ENCODE data around the gene PCGF1.

DNA sequence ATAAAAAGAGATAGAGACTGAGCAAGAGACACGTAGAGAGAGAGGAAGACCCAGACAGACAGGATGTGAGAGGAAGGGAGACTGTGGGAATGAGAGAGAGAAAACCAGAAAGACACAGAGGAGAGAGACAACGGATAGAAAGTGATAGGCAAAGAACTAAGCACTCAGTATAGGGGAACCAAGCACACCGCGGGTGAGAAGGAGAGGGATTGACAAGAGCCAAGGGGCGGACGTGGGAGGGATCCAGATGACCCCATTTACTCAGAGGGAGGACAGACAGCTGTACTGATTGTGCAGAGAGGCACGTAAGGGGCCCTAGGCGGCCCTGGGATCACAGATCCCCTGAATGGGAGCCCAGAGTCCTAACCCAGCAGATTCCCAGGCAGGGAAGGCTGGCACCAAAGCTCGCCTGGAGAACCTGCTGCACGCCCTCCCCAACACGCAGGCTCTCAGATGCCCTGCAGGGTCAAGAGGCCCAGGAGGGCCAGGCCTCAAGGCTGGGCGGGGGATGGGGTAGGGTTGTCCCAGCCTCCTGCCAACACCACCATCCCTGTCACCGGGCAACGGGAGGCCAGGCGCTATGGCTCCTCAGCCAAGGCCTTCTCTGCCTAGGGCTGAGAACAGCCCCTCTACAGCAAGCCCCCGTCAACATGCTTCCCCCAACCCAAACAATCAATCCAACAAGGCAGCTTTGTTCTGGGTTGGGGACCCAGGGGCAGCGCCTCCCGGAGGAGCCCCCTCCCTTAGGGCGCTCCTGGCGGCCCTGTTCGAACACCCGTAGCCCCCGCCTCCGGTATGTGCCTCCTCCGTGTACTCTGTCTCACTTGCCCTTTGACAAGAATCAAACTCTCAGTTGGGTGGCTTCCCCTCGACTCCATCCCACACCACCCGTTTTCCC lies 45.7 kb upstream of the PCGF1 start:
- TF ChIP-seq, protein P1, sequence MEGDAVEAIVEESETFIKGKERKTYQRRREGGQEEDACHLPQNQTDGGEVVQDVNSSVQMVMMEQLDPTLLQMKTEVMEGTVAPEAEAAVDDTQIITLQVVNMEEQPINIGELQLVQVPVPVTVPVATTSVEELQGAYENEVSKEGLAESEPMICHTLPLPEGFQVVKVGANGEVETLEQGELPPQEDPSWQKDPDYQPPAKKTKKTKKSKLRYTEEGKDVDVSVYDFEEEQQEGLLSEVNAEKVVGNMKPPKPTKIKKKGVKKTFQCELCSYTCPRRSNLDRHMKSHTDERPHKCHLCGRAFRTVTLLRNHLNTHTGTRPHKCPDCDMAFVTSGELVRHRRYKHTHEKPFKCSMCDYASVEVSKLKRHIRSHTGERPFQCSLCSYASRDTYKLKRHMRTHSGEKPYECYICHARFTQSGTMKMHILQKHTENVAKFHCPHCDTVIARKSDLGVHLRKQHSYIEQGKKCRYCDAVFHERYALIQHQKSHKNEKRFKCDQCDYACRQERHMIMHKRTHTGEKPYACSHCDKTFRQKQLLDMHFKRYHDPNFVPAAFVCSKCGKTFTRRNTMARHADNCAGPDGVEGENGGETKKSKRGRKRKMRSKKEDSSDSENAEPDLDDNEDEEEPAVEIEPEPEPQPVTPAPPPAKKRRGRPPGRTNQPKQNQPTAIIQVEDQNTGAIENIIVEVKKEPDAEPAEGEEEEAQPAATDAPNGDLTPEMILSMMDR (IDR thresholded peaks at IDR 0.05 in 8 of 11, conservative IDR thresholded peaks at IDR 0.05 in 3 of 11) = no peak
- TF ChIP-seq POLR2A (IDR thresholded peaks at IDR 0.05) = no peak

All from spleen (tissue), 7 donors.